ENCODE data around the gene GPHA2.
A peak's percentile ranks its signal among the peaks of the same experiment; 100 is the strongest.

GPHA2 gene

DNA sequence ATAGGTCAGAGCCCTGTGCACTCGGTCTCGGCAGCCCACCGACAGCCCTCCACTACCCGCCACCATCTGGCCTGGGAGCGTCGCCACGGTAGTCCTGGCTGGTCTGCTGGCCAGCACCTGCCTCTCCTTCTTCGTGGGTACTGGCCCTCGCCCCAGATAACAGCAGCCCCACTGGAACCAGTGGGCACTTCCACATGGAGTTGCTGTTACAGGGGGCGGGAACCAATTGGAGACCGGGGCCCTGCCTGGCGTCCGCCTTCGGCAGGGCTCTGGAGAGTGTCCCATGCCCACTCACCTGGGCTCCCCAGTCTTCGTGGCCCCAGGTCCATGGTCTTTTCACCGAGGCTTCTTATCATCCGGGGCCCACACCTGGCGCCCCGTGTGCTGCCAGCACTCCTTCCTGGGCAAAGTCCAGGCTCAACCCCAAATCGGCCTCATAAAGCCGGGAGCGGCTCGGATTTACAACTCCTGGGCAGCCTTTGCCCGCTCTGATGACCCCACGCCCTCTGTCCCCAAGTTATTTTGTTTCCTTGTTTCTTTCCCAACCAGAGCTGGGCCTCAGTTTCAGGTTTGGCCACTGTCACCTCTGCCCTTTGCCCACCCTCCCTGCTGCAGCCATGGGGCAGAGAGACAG is 44.4 kb downstream of the GPHA2 start:
- no peak for DNase-seq (ENCODE audit: low spot score)

DNA sequence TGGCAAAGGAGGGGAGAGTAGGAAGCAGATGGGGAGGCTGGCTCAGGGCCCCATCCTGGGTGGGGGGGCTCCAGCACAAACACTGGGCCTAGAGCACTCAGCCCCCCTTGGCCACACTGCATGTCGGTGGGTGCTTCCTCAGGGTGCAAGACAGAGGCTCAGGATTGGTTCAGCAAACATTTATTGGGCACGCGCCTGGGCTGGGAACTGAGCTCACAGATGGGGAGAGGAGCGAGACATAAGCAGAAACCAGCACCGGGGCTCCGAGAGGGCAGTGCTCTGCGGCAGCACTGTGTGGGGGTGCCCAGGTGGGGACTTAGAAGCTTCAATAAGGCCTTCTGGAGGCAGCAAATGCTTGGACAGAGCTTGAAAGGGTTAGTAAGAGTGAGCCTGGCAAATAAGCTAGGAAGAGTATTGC is 45.2 kb downstream of the GPHA2 start:
- no peak for DNase-seq (ENCODE audit: low spot score)

DNA sequence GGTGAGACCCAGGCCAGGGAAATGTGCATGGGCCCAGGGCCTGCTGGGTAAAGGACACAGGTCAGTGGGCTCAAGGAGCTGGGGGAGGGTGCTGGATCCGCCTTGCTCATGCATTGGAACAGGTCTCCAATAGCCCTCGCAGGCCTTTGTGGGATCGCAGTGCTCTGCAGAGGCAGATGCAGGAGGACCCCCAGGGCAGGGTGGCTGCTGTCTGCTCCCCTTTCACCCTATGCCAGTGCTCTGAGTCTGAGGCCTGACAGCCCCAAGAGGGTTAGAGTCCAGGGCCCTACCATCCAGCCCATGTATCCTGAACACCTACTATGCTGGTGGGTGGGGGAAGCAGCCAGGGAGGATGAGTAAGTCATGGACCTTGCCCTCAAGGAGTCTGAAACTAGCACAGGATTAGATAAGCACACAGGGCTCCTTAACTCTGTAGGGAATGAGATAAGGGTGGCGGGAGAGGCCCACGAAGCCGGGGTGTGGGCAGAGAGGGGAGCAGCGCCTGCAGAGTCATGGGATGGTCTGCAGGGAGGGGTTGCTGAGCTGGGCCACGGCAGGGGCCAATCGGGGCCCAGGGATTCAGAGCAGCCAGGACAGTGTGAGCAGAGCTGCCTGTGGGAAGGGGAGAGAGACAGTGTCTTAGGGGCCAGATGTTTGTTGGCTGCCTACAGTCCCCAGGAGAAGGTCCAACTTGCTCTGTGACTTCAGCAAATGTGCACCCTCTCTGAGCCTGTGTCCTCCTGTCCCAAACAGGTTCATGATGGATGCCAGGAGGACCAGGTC is 46.8 kb downstream of the GPHA2 start:
- DNase-seq (ENCODE audit: low spot score), result no peak

DNA sequence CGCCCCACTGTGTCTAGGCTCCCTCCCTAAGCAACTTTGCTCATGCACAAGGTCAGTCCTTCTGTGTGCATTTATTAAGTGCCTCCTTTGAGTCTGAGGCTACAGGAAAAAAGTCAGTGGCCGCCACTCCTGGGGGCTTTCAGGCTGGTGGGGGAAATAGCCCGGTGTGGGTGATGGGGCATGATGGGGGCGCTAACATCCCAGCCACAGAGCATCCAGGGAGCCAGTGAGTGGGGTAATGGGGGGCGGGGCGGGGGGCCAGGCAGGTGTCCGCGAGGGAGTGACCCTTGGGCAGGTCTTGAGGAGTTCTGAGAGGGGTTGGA is 47.3 kb downstream of the GPHA2 start:
- no peak for DNase-seq (ENCODE audit: low spot score)

DNA sequence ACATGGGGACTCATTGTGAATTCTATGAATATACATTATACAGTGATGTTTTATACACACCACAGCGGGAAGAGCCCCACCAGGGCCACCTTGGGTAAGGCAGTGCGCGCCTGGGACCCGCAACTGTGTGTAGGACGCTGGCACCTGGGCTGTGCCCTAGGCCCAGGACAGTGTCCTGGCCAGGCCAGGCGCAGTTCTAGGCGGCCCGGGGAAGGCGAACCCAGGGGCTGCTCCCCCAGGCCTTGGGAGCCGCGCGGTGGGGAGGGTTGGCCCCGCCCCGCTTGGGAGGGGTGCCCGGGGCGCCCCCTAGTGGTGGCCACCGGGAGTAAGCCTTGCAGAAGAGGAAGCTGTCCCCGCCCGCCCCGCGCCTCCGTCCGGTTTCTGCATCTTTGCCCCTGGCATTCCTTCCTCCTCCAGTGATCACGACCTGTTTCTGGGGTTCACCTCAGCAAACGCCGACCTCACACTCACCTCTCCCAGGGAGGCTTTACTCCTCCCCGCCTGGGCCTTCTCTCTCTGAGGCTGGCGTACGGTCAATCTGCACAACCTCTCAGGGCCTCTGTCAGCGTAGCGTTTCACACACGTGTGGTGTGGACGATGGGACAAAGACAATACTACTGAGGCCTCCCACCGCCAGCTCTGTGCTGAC is 47.8 kb downstream of the GPHA2 start:
- DNase-seq (ENCODE audit: low spot score), result peak; percentile 66

DNA sequence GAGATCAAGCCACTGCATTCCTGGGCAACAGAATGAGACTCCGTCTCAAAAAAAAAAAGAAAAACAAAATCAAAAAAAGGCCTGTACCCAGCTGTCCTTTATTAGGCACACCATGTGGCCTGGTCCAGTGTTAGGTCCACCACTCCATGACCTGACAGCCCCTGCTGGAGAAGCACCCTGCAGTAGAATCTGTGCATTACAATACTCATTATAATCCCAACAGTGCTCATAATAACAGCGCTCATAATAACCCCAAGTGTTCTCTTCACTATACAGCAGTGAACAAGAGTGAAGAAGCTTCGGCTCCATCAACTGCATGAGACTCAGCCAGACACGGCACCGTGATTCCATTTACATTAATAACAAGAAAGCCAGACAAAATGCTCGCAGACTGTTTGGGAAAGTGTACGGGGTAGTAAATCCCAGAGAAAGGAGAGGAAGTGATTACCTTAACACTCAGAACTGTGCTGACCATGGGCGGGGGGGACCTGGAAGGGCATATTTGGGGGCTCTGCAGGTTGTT is 48.4 kb downstream of the GPHA2 start:
- no peak for DNase-seq (ENCODE audit: low spot score)

DNA sequence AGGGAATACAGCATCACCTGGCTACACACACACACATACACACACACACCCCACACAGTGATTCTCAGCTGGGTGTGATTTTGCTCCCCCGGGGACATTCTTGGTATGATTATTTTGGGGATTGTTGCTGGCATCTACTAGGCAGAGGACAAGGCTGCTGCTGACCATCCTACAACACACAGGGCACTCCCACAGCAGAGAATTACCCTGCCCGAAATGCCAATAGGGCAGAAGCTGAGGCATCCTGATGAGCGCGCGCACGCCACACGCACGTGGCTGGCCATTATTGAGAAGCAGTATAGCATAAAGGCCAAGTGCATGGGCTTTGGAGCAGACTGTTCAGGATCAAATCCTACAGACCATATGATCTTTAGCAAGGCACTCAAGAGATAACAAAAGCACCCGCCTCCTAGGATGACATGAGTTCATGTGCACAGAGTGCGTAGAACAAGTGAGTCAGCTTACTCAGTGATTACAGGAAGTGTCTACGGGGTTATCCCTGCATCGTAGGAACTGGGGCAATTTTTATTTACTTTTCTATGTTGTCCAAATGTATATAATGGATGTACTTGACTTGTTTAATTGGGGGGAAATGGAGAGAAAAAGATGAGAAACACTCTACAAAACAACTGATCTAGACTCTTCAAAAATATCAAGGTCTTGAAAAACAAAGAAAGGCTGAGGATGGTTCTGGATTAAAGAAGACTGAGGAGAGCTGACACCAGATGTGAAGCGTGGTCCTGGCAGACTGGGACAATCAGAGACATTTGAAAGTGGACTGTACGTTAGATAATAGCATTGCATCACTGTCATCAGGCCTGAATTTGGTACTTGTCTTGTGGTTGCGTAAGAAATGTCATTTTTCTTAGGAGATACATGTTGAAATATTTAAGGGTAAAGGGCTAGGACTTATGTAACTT is 50.1 kb downstream of the GPHA2 start:
- no peak for DNase-seq (ENCODE audit: low spot score)
